GM21619 (cell line): ENCODE data around the gene TPSB2.
"Not testable (repeated sequence)": the region's sequence is repeated elsewhere in the genome, so short reads cannot be mapped to it uniquely, and the experiment has no call there.

Source experiments
- ATAC-seq: cut with Tn5 transposase; IDR thresholded peaks from one replicate; pipeline ENCODE4 v1.9.1; 2021; ENCODE audit not compliant: unreplicated experiment

Gene TPSB2

GRCh38 chr16:1185460-1186207 is 44.4 kb downstream of the TPSB2 start:
- ATAC-seq: not testable (repeated sequence)

GRCh38 chr16:1184980-1185379 is 45.0 kb downstream of the TPSB2 start:
- no peak for ATAC-seq

- no peak for ATAC-seq
Observed at GRCh38 chr16:1184156-1184868, 45.7 kb downstream of the TPSB2 start.

- ATAC-seq: no peak
Observed at GRCh38 chr16:1182950-1183907, 46.8 kb downstream of the TPSB2 start.

- no peak for ATAC-seq
Observed at GRCh38 chr16:1182316-1182671, 47.7 kb downstream of the TPSB2 start.

GRCh38 chr16:1181404-1182315 is 48.3 kb downstream of the TPSB2 start:
- no peak for ATAC-seq

GRCh38 chr16:1180549-1181403 is 49.2 kb downstream of the TPSB2 start:
- no peak for ATAC-seq
